Activated CD4-positive, alpha-beta T cell treated with anti-CD3 and anti-CD28 coated beads, Interleukin-2, amount 10 ng/mL, durations not matched to agents 24 days and 14 days (primary cell): ENCODE data around the gene NOD1. TPM values are rescaled to one million over a fixed set of nuclear protein-coding genes. Genes with fewer than 3 reads are reported as not detected.
"Not testable (repeated sequence)": the region's sequence is repeated elsewhere in the genome, so short reads cannot be mapped to it uniquely, and the experiment has no call there.

Source experiments
- DNase-seq: peaks from one replicate; pipeline ENCODE4 v3.0.0; 2022
- H3K27ac Mint-ChIP-seq: one replicate; pipeline ENCODE4 v1.8.0; 2022; ENCODE audit warnings: mild to moderate bottlenecking, mixed read lengths
- H3K27me3 Mint-ChIP-seq: one replicate; pipeline ENCODE4 v1.8.0; 2022; ENCODE audit warnings: mixed read lengths
- H3K36me3 Mint-ChIP-seq: one replicate; pipeline ENCODE4 v1.8.0; 2022; ENCODE audit warnings: low read depth, mild to moderate bottlenecking, mixed read lengths
- H3K4me1 Mint-ChIP-seq: one replicate; pipeline ENCODE4 v1.8.0; 2021; ENCODE audit warnings: mixed read lengths
- H3K4me3 Mint-ChIP-seq: one replicate; pipeline ENCODE4 v1.8.0; 2022; ENCODE audit warnings: mild to moderate bottlenecking, moderate library complexity, mixed read lengths
- H3K9me3 Mint-ChIP-seq: one replicate; pipeline ENCODE4 v1.8.0; 2021; ENCODE audit warnings: mixed read lengths
- intact Hi-C: fragments of 100-400 bp; cut with micrococcal nuclease; formaldehyde crosslinking; loops from one replicate; pipeline ENCODE4 v1.15.1; 2023
- total RNA-seq: library from RNA; stranded (reverse); gene quantifications from 2 replicates; pipeline ENCODE4 v1.2.3, GENCODE V29; 2022

NOD1 gene
- total RNA-seq, 1 donor from 2014 or later: 12.9 TPM

GRCh38 chr7:30380824-30381223 is 97.8 kb downstream of the NOD1 start:
- H3K27me3 Mint-ChIP-seq, DNase-seq, intact Hi-C loops, H3K4me1 Mint-ChIP-seq, H3K36me3 Mint-ChIP-seq, H3K27ac Mint-ChIP-seq, H3K4me3 Mint-ChIP-seq: not testable (repeated sequence)
- H3K9me3 Mint-ChIP-seq: peaks cover 16% of the 10 kb centered on the region

GRCh38 chr7:30380294-30380693 is 98.3 kb downstream of the NOD1 start:
- no peak overlapping the region for H3K4me3 Mint-ChIP-seq
- no peak overlapping the region for H3K27ac Mint-ChIP-seq
- intact Hi-C loops: no loop called here
- peaks cover 16% of the 10 kb centered on the region for H3K9me3 Mint-ChIP-seq
- no peaks in the 10 kb centered on the region for H3K4me1 Mint-ChIP-seq
- peaks cover 3% of the 10 kb centered on the region for H3K36me3 Mint-ChIP-seq
- H3K27me3 Mint-ChIP-seq: peaks cover 2% of the 10 kb centered on the region
- no peak for DNase-seq

- no peak for DNase-seq
- Mint-ChIP-seq H3K27ac (no peak overlapping the region), H3K4me1 (no peaks in the 10 kb centered on the region), H3K4me3 (no peak overlapping the region), H3K27me3 (peaks cover 2% of the 10 kb centered on the region), H3K9me3 (peaks cover 16% of the 10 kb centered on the region), H3K36me3 (peaks cover 3% of the 10 kb centered on the region)
- intact Hi-C loops: no loop called here
These were observed 98.8 kb downstream of the NOD1 start for GRCh38 chr7:30379741-30380140.

- Mint-ChIP-seq H3K4me1 (no peaks in the 10 kb centered on the region), H3K9me3 (peaks cover 13% of the 10 kb centered on the region), H3K27ac (no peak overlapping the region), H3K27me3 (peaks cover 2% of the 10 kb centered on the region), H3K36me3 (peaks cover 3% of the 10 kb centered on the region), H3K4me3 (no peak overlapping the region)
- intact Hi-C loops: no loop called here
- DNase-seq: no peak
These were observed 99.5 kb downstream of the NOD1 start for GRCh38 chr7:30379131-30379530.

- Mint-ChIP-seq H3K4me3 (no peak overlapping the region), H3K4me1 (no peaks in the 10 kb centered on the region), H3K27ac (no peak overlapping the region), H3K9me3 (peaks cover 8% of the 10 kb centered on the region), H3K27me3 (peaks cover 2% of the 10 kb centered on the region), H3K36me3 (peaks cover 3% of the 10 kb centered on the region)
- DNase-seq: no peak
- intact Hi-C loops: no loop called here
These were observed 100.3 kb downstream of the NOD1 start for GRCh38 chr7:30378275-30378674.

Other genes starting within 250 kb of the NOD1 start
- 8.8 and 9.2 TPM in 2 replicates for gene ZNRF2, start 194.2 kb downstream of the NOD1 start, total RNA-seq
- 76.1 and 80.3 TPM in 2 replicates for gene GGCT, start 26.0 kb upstream of the NOD1 start, total RNA-seq
- 261 and 262 TPM in 2 replicates for gene GARS1, start 116.1 kb upstream of the NOD1 start, total RNA-seq
- not detected in 2 replicates for gene CRHR2, start 203.7 kb upstream of the NOD1 start, total RNA-seq